ENCODE measurements around the gene ETFB. TPM values are rescaled to one million over a fixed set of nuclear protein-coding genes. Genes with fewer than 3 reads are reported as not detected.

The ETFB gene
- total and polyA plus RNA-seq, 9 of the 15 experiments (the other 6 are each of a cell fraction or from before 2014, with no cell fraction given), result 18.1 to 143 (median 96.1) TPM

- TF ChIP-seq AFF1 (IDR thresholded peaks at IDR 0.05; ENCODE audit: low read depth in 1 of 2, partially characterized antibody in 2 of 2), result peak in 1 of 2 experiments; percentile 41
- no peak for TF ChIP-seq NFIC (IDR thresholded peaks at IDR 0.05)
- no peak for TF ChIP-seq SLC30A9 (CRISPR knock-in tag; IDR thresholded peaks at IDR 0.05)
- TF ChIP-seq BMI1 (IDR thresholded peaks at IDR 0.05; ENCODE audit: low read length), result no peak
- no peak for TF ChIP-seq ZNF57 (CRISPR knock-in tag; IDR thresholded peaks at IDR 0.05)
- no peak for TF ChIP-seq BCOR (IDR thresholded peaks at IDR 0.05)
- TF ChIP-seq MYC (IDR thresholded peaks at IDR 0.05; ENCODE audit: low read depth, low read length), result peak; percentile 29; the same call in 1 of the 2 replicates
- TF ChIP-seq MYC (CRISPR knock-in tag; IDR thresholded peaks at IDR 0.05; ENCODE audit: borderline replicate concordance, low read depth), result no peak
- no peak for TF ChIP-seq STAT6 (CRISPR knock-in tag; IDR thresholded peaks at IDR 0.05)
- TF ChIP-seq SMARCA5 (IDR thresholded peaks at IDR 0.05), result peak; percentile 62; the same call in 1 of the 2 replicates
- TF ChIP-seq HINFP (tag; conservative IDR thresholded peaks at IDR 0.05; ENCODE audit: low read depth), result no peak
- TF ChIP-seq ZNF740 (CRISPR knock-in tag; IDR thresholded peaks at IDR 0.05), result no peak
- no peak for TF ChIP-seq ZNF740 (tag; IDR thresholded peaks at IDR 0.05)
- peak; percentile 12 for TF ChIP-seq NEUROD1 (IDR thresholded peaks at IDR 0.05; ENCODE audit: borderline replicate concordance, low read depth, low read length, partially characterized antibody)
- no peak; the same call in 1 of the 2 replicates for TF ChIP-seq NFE2 (IDR thresholded peaks at IDR 0.05; ENCODE audit: low read depth)
- TF ChIP-seq CREBBP (IDR thresholded peaks at IDR 0.05; ENCODE audit: low read depth, low read length), result no peak
- no peak for TF ChIP-seq ZNF431 (CRISPR knock-in tag; IDR thresholded peaks at IDR 0.05)
Observed at GRCh38 chr19:51407511-51408131, 41.4 kb upstream of the ETFB start (continued).

Data from K562 (cell line).